Activated CD4-positive, alpha-beta memory T cell treated with anti-CD3 and anti-CD28 coated beads for 36 hours (primary cell): Measurements from ENCODE around the gene C1orf50. TPM values are rescaled to one million over a fixed set of nuclear protein-coding genes. Genes with fewer than 3 reads are reported as not detected.

ENCODE experiments used
- CTCF ChIA-PET: fragments of 350-600 bp; sonication (Branson Sonifier 250); formaldehyde crosslinking; loops from one replicate; lab custom pipeline; 2021; ENCODE audit warnings: antibody characterized with exemption, inconsistent platforms; lab: Charles Lee
- POLR2A ChIA-PET: fragments of 350-600 bp; sonication (Branson Sonifier 250); formaldehyde crosslinking; loops from one replicate; lab custom pipeline; 2021; ENCODE audit warnings: antibody characterized with exemption; lab: Charles Lee
- DNase-seq: peaks from one replicate; pipeline ENCODE4 v3.0.0-alpha.2; 2020
- H3K27ac Mint-ChIP-seq: one replicate; pipeline ENCODE4 v1.8.0; 2021; ENCODE audit warnings: mixed read lengths
- H3K27me3 Mint-ChIP-seq: one replicate; pipeline ENCODE4 v1.8.0; 2021; ENCODE audit warnings: mixed read lengths
- H3K36me3 Mint-ChIP-seq: one replicate; pipeline ENCODE4 v1.8.0; 2021; ENCODE audit warnings: mixed read lengths
- H3K4me1 Mint-ChIP-seq: one replicate; pipeline ENCODE4 v1.8.0; 2021; ENCODE audit warnings: low read depth, mixed read lengths
- H3K4me3 Mint-ChIP-seq: one replicate; pipeline ENCODE4 v1.8.0; 2021; ENCODE audit warnings: mild to moderate bottlenecking, mixed read lengths
- H3K9me3 Mint-ChIP-seq: one replicate; pipeline ENCODE4 v1.8.0; 2021; ENCODE audit warnings: mixed read lengths
- intact Hi-C: fragments of 100-400 bp; cut with micrococcal nuclease; formaldehyde crosslinking; loops from one replicate; pipeline ENCODE4 v1.15.1; 2023
- total RNA-seq, 2 experiments: library from RNA; stranded (reverse); gene quantifications; one replicate each; pipeline ENCODE4 v1.2.3, GENCODE V29; 2021

C1orf50 gene
- total RNA-seq, 2 experiments from 2014 or later, result 5.6 to 7.6 TPM

DNA sequence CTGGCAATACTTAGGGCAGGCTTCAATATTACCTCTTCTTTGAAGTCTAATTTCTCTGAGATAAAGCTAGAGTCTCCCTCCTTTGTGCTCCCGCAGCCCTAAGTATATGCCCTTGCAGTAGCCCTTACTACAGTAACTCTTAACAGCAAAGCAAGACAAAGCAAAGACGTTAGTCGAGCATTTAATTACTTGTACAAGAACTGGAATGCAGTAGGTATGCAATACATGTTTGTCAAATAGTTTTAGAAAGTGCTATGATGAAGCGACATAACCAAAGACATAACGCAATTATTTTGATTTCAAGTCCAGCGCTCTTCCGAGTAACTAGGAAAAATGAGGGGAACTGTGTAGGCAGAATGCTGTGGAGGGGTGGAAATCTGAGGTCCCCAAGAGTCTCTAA is 1.8 kb upstream of the C1orf50 start:
- no peaks in the 10 kb centered on the region for H3K9me3 Mint-ChIP-seq
- CTCF ChIA-PET, result interaction anchor here (0.9 to 3.8 kb wide), 7 partner anchors 12 to 309 kb away, joined by 4 to 29 read pairs (median 11); no protein-coding TSS in a partner anchor
- DNase-seq, result no peak
- POLR2A ChIA-PET, result interaction anchor here (2.0 to 3.2 kb wide), 4 partner anchors 82 to 107 kb away, joined by 5 to 32 read pairs (median 18); partner anchors contain the start of genes PPIH, YBX1 and ZNF691
- no peak overlapping the region for H3K4me3 Mint-ChIP-seq
- H3K27ac Mint-ChIP-seq, result no peak overlapping the region
- intact Hi-C loops, result loop anchor here (5.0 kb wide), 2 partner anchors 157 to 308 kb away; partner anchors contain the start of genes PPCS and ZMYND12
- H3K4me1 Mint-ChIP-seq, result peaks cover 25% of the 10 kb centered on the region
- peaks cover 7% of the 10 kb centered on the region for H3K36me3 Mint-ChIP-seq
- H3K27me3 Mint-ChIP-seq, result no peaks in the 10 kb centered on the region

DNA sequence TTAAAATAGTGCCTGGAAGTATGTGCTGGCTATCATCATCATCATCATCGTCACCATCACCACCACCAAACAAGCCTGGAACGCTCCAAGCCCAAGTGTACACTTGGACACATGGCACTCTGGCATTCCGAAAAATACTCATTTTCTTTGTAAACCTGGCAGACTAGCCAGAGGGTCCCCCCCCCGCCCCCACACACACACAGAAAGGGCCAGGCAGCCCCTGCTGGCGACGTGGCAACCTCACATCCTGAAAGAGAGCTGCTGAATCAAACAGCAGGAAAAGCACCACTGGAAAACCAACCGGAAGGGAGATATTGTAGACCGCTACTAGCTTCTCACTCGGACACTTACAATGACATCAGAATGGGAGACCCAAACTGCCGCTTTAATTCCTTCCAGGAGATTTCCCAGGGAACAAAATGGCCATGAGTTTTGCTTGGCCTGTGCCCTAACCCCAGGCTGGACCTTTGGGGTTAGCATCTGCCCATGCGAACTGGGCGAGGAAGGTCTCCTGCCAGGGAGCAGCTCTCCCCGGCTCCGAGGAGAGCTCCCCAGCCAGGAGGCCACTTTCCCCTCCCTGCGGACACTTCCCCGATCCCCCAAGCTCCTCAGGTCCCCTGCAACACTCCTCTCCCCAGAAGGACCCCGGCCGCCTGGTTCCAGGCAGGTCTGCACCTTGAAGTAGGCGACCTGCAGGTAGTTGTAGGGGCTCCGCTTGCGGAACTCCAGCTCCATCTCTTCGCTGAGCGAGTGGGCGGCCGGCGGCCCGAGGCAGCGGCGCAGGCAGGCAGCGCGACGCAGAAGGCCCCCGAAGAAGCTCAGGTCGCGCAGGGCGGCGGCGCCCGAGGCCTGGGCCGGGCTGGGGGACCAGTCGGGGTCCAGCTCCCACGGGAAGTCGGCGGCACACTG is 963 bp upstream of the C1orf50 start:
- intact Hi-C loops, result loop anchor here (2.0 to 5.0 kb wide), 5 partner anchors 83 to 407 kb away; partner anchors contain the start of genes CFAP57, EBNA1BP2, PPCS and SLC2A1
- H3K36me3 Mint-ChIP-seq, result peaks cover 10% of the 10 kb centered on the region
- peak overlapping the region; percentile 67 for H3K27ac Mint-ChIP-seq
- ChIA-PET POLR2A (interaction anchor here (0.6 to 3.2 kb wide), 23 partner anchors 9 to 1325 kb away, joined by 3 to 32 read pairs (median 4); partner anchors contain the start of genes CFAP57, EBNA1BP2, ELOVL1 and ERMAP), CTCF (interaction anchor here (0.6 to 3.8 kb wide), 19 partner anchors 8 to 848 kb away, joined by 3 to 29 read pairs (median 4); partner anchors contain the start of genes ERMAP, HIVEP3, PPIH and SVBP)
- peak; percentile 62 for DNase-seq
- no peaks in the 10 kb centered on the region for H3K27me3 Mint-ChIP-seq
- no peak overlapping the region for H3K4me3 Mint-ChIP-seq
- H3K9me3 Mint-ChIP-seq, result no peaks in the 10 kb centered on the region
- peaks cover 30% of the 10 kb centered on the region for H3K4me1 Mint-ChIP-seq

DNA sequence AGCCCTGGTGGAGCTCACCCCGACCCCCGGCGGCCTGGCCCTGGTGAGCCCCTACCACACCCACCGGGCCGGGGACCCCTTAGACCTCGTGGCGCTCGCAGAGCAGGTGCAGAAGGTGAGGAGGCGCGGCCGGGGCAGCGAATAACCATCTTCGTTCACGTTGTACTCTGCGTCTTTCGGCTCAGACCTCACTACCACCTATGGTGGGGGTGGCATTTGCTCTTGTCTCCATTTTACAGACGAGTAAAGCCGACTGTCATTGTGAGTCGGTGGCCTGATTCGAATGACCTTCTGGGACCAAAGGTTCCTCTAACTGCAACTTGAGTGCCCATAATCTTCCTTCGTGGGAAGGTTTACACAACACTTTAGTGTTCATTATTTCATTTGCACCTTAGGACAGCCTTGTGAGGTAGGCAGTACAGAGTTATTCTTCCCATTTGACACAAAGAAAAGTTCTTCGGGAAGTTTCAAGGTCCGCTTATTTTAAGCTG is 506 bp downstream of the C1orf50 start:
- H3K9me3 Mint-ChIP-seq, result no peaks in the 10 kb centered on the region

DNA sequence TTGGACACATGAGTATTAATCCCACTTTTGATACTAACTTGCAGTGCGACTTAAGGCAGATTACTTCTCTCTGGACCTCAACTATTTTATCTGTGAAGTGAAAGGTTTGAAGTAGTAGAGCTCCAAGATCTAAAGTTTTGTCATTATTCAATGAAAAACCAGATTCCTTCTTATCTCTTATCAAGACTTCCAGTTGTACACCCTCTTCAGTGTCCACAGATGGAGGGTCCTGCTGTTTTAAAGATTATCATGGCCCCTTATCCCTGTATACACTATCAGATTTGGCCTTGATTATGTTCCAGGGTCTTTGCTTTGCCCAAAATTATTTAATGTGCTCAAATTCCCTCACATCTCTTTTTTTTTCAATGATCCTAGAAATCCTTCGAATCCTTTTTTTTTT is 1.1 kb downstream of the C1orf50 start:
- Mint-ChIP-seq H3K27ac (no peak overlapping the region), H3K27me3 (no peaks in the 10 kb centered on the region), H3K4me3 (no peak overlapping the region), H3K4me1 (peaks cover 40% of the 10 kb centered on the region), H3K9me3 (no peaks in the 10 kb centered on the region), H3K36me3 (peaks cover 12% of the 10 kb centered on the region)
- ChIA-PET POLR2A (interaction anchor here (2.8 to 3.2 kb wide), 2 partner anchors 79 to 86 kb away, joined by 29 to 32 read pairs; partner anchors contain the start of genes YBX1 and ZNF691), CTCF (interaction anchor here (0.9 to 2.0 kb wide), 2 partner anchors 10 to 305 kb away, joined by 5 to 7 read pairs; no protein-coding TSS in a partner anchor)
- no peak for DNase-seq
- intact Hi-C loops, result loop anchor here (5.0 kb wide), 2 partner anchors 154 to 311 kb away; partner anchors contain the start of genes PPCS and ZMYND12

More for the DNA sequence above, 506 bp downstream of the C1orf50 start:
- intact Hi-C loops, result loop anchor here (1.0 to 5.0 kb wide), 8 partner anchors 50 to 405 kb away; partner anchors contain the start of genes CFAP57, EBNA1BP2, ERMAP and PPCS
- Mint-ChIP-seq H3K4me3 (no peak overlapping the region), H3K27ac (peak overlapping the region; percentile 78), H3K4me1 (peaks cover 36% of the 10 kb centered on the region), H3K27me3 (no peaks in the 10 kb centered on the region), H3K36me3 (peaks cover 12% of the 10 kb centered on the region)
- POLR2A ChIA-PET, result interaction anchor here (0.9 to 3.2 kb wide), 19 partner anchors 9 to 601 kb away, joined by 3 to 32 read pairs (median 4); partner anchors contain the start of genes CCDC30, ELOVL1, ERMAP and PPIH
- CTCF ChIA-PET, result interaction anchor here (0.6 to 3.8 kb wide), 11 partner anchors 10 to 405 kb away, joined by 3 to 29 read pairs (median 7); partner anchors contain the start of genes CFAP57, EBNA1BP2, ERMAP and SVBP
- DNase-seq, result no peak

- POLR2A ChIA-PET, result no interaction called here
- no peaks in the 10 kb centered on the region for H3K9me3 Mint-ChIP-seq
- DNase-seq, result no peak
- no peak overlapping the region for H3K27ac Mint-ChIP-seq
- CTCF ChIA-PET, result interaction anchor here (1.2 to 2.0 kb wide), 3 partner anchors 8 to 303 kb away, joined by 3 to 7 read pairs (median 6); partner anchors contain the start of gene ZNF691
- H3K36me3 Mint-ChIP-seq, result peaks cover 20% of the 10 kb centered on the region
- intact Hi-C loops, result loop anchor here (5.0 kb wide), 2 partner anchors 152 to 313 kb away; partner anchors contain the start of genes PPCS and ZMYND12
- H3K4me3 Mint-ChIP-seq, result no peak overlapping the region
- peaks cover 47% of the 10 kb centered on the region for H3K4me1 Mint-ChIP-seq
- H3K27me3 Mint-ChIP-seq, result no peaks in the 10 kb centered on the region
These were observed 2.8 kb downstream of the C1orf50 start for GRCh38 chr1:42769811-42770210.

GRCh38 chr1:42773420-42773819 is 6.4 kb downstream of the C1orf50 start:
- DNase-seq, result no peak
- ChIA-PET POLR2A (interaction anchor here (2.3 kb wide), 1 partner anchor 91 kb away, joined by 7 read pairs; the partner anchor contains the start of gene YBX1), CTCF (interaction anchor here (0.6 to 1.5 kb wide), 5 partner anchors 7 to 300 kb away, joined by 3 to 7 read pairs (median 4); no protein-coding TSS in a partner anchor)
- Mint-ChIP-seq H3K27ac (peak overlapping the region; percentile 47), H3K27me3 (no peaks in the 10 kb centered on the region), H3K4me1 (peaks cover 46% of the 10 kb centered on the region), H3K9me3 (no peaks in the 10 kb centered on the region), H3K4me3 (no peak overlapping the region), H3K36me3 (peaks cover 40% of the 10 kb centered on the region)
- intact Hi-C loops, result no loop called here

DNA sequence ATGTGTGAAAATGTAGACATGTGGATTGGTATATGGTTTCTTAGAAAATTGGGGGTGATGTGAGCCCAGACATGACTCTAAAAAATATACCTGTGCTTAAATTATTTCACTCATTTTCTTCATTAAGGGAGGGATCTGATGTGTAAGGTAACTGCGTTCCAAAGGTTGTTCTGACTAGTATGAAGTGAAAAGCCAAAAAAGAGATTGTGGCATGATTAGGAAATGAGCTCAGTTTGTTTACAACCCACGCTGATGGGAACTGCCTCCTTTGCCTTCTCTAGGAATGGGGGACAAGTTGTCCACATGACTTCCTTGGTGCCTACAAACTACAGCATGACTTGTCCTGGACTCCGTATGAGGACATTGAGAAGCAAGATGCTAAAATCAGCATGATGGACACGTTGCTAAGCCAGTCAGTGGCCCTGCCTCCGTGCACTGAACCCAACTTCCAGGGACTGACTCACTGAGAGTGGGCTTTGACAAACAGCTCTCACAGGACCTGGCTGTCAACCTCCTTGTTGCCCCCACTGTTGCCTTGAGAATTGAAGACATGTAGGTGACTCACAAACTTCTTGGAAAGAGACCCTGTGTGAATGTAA is 8.0 kb downstream of the C1orf50 start:
- CTCF ChIA-PET, result no interaction called here
- Mint-ChIP-seq H3K9me3 (no peaks in the 10 kb centered on the region), H3K36me3 (peaks cover 40% of the 10 kb centered on the region), H3K4me1 (peaks cover 33% of the 10 kb centered on the region), H3K27ac (peak overlapping the region; percentile 42), H3K27me3 (no peaks in the 10 kb centered on the region), H3K4me3 (no peak overlapping the region)
- intact Hi-C loops, result no loop called here
- POLR2A ChIA-PET, result no interaction called here
- DNase-seq, result no peak

DNA sequence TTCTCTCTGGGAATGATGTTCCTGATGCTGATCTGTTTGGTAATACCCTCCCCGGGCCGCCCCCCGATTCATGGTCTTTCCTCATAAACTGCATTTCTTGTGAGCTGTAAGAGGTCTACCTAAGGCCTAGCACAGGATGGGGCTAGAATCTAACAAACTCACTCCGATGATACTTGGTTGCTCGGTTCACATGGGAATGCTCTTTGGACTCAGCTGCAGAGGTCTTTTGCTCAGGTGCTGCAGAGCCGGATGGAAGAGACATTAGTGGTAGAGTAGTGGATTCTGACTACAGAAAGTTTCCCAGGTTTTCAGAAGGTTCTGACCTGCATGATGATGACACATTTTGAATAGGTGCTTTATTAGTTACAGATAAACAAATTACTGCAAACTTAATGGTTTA is 9.5 kb downstream of the C1orf50 start:
- Mint-ChIP-seq H3K9me3 (no peaks in the 10 kb centered on the region), H3K27ac (no peak overlapping the region), H3K4me1 (peaks cover 27% of the 10 kb centered on the region), H3K4me3 (no peak overlapping the region), H3K27me3 (no peaks in the 10 kb centered on the region), H3K36me3 (peaks cover 42% of the 10 kb centered on the region)
- no peak for DNase-seq
- POLR2A ChIA-PET, result interaction anchor here (1.0 kb wide), 1 partner anchor 9 kb away, joined by 3 read pairs; the partner anchor contains the start of genes C1orf50 and P3H1
- intact Hi-C loops, result no loop called here
- CTCF ChIA-PET, result interaction anchor here (0.9 to 3.9 kb wide), 7 partner anchors 10 to 297 kb away, joined by 4 to 55 read pairs (median 21); partner anchors contain the start of genes C1orf50, P3H1, SVBP and ZNF691

GRCh38 chr1:42777852-42778251 is 10.8 kb downstream of the C1orf50 start:
- H3K27me3 Mint-ChIP-seq, result no peaks in the 10 kb centered on the region
- H3K36me3 Mint-ChIP-seq, result peaks cover 41% of the 10 kb centered on the region
- no peak overlapping the region for H3K27ac Mint-ChIP-seq
- peaks cover 20% of the 10 kb centered on the region for H3K4me1 Mint-ChIP-seq
- POLR2A ChIA-PET, result no interaction called here
- H3K4me3 Mint-ChIP-seq, result no peak overlapping the region
- CTCF ChIA-PET, result interaction anchor here (0.8 to 3.9 kb wide), 14 partner anchors 8 to 295 kb away, joined by 3 to 55 read pairs (median 6); partner anchors contain the start of genes C1orf50, P3H1, SVBP and ZNF691
- intact Hi-C loops, result loop anchor here (1.0 kb wide), 1 partner anchor 295 kb away; no protein-coding TSS in a partner anchor
- peak; percentile 41 for DNase-seq
- no peaks in the 10 kb centered on the region for H3K9me3 Mint-ChIP-seq

GRCh38 chr1:42779725-42780124 is 12.7 kb downstream of the C1orf50 start:
- intact Hi-C loops, result no loop called here
- no peak overlapping the region for H3K4me3 Mint-ChIP-seq
- no peaks in the 10 kb centered on the region for H3K27me3 Mint-ChIP-seq
- H3K27ac Mint-ChIP-seq, result no peak overlapping the region
- peaks cover 33% of the 10 kb centered on the region for H3K36me3 Mint-ChIP-seq
- peaks cover 9% of the 10 kb centered on the region for H3K4me1 Mint-ChIP-seq
- CTCF ChIA-PET, result interaction anchor here (1.0 to 3.9 kb wide), 6 partner anchors 13 to 293 kb away, joined by 3 to 27 read pairs (median 10); partner anchors contain the start of genes C1orf50 and P3H1
- DNase-seq, result no peak
- no peaks in the 10 kb centered on the region for H3K9me3 Mint-ChIP-seq
- POLR2A ChIA-PET, result interaction anchor here (0.6 to 1.9 kb wide), 3 partner anchors 13 to 713 kb away, joined by 3 to 7 read pairs (median 3); partner anchors contain the start of genes C1orf50 and P3H1
